Measurements from ENCODE around the gene TDG.

DNA sequence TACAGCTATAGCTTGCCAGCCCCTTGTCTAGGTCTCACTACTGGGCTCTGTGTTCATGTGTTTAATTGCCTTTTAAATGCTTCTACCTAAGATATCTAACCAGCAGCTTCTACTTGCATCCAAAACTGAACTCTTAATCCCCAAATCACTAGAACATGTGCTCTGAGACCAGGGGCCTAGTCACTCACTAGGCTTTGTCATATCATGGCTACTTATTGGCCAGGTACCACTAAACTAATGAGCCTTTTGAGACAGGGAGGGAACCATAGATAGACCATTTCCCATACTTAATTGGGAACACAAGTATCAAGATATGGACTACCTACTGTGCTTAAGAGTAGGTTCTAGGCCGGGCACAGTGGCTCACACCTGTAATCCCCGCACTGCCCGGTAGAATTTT, 29.0 kb upstream of the TDG start:
- TF ChIP-seq, protein P1, sequence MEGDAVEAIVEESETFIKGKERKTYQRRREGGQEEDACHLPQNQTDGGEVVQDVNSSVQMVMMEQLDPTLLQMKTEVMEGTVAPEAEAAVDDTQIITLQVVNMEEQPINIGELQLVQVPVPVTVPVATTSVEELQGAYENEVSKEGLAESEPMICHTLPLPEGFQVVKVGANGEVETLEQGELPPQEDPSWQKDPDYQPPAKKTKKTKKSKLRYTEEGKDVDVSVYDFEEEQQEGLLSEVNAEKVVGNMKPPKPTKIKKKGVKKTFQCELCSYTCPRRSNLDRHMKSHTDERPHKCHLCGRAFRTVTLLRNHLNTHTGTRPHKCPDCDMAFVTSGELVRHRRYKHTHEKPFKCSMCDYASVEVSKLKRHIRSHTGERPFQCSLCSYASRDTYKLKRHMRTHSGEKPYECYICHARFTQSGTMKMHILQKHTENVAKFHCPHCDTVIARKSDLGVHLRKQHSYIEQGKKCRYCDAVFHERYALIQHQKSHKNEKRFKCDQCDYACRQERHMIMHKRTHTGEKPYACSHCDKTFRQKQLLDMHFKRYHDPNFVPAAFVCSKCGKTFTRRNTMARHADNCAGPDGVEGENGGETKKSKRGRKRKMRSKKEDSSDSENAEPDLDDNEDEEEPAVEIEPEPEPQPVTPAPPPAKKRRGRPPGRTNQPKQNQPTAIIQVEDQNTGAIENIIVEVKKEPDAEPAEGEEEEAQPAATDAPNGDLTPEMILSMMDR (IDR thresholded peaks at IDR 0.05) = no peak
- no peak for TF ChIP-seq POLR2A (IDR thresholded peaks at IDR 0.05)

Measured in lower leg skin (tissue), 3 donors.